Measurements from ENCODE around the gene KLHL30. TPM values are rescaled to one million over a fixed set of nuclear protein-coding genes. Genes with fewer than 3 reads are reported as not detected.

KLHL30 gene
- total RNA-seq, 1 donor from 2014 or later = 0.71 TPM

DNA sequence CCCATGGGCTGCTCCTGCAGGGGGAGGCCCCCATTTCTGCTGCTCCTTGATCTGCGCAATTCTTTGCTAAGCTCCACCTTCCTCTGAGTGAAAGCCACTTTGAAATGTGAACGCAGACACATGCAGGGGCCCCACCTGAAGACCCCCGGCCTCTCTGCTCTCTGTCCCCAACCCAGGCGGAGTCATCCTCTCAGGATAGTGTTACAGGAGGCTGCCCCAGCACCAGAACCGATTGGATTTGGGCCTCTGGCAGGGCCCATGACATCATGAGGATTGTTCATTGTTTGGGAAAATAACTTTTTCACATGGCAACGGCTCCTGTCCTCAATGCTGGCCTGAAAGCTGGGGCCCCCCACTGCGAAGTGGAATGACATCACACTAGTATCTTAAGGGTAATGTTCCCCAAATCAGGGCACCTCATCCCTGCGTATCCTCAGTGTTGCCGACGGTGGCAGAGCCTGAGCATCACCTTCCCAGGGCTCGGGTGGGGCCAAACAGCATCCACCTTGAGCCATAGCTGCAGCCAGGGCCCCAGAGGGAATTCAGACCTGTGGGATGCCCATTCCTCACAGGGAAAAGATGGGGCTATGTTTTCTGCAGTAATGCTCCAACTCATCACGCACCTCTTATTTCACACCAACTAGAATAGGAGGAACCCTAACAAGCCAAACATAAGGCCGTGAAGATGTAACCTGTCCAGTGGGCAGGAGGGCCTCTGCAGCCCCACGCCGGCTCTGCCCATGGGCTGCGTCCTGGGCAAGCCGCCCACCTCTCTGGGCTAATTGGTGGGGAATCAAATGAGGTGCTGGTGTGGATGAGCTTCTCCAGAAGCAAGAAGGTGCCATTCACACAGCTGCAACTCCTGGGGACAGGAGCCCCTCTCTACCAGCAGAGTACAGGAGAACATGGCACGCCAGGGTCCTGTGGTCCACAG lies 17.6 kb downstream of the KLHL30 start:
- peak; percentile 22 for DNase-seq
- intact Hi-C loops (cut with DNase I) = no loop called here

DNA sequence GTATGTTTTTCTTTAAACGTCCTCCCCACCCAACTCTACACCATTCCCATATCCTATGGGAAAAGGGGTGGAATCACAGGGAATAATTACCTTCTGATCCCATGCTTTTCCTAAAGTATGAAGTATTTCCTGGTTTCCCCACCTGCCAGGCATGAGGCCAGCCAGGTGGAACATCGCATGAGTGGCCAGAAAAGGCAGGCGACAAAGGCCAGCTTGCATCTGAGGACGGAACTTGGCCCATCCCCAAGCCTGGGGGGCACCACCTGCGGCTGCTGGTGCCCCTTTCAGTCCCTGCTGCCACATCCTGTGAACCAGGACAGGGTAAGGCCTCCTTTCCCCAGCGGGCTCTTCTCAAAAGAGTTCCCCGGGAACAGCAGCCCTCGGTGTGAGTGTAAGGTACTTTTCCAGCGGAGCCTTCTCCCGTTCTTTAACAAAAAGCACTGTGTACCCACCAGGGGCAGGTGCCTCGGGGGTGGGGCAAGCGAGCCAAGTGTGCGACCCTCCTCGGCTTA lies 19.1 kb downstream of the KLHL30 start:
- peaks cover 35% of the 10 kb centered on the region for H3K27me3 ChIP-seq (ENCODE audit: low read depth)
- intact Hi-C loops (cut with DNase I) = no loop called here
- H3K4me1 ChIP-seq = peaks cover 11% of the 10 kb centered on the region
- ATAC-seq (no peak), DNase-seq (no peak)
- no peaks in the 10 kb centered on the region for H3K36me3 ChIP-seq
- TF ChIP-seq, protein P1, sequence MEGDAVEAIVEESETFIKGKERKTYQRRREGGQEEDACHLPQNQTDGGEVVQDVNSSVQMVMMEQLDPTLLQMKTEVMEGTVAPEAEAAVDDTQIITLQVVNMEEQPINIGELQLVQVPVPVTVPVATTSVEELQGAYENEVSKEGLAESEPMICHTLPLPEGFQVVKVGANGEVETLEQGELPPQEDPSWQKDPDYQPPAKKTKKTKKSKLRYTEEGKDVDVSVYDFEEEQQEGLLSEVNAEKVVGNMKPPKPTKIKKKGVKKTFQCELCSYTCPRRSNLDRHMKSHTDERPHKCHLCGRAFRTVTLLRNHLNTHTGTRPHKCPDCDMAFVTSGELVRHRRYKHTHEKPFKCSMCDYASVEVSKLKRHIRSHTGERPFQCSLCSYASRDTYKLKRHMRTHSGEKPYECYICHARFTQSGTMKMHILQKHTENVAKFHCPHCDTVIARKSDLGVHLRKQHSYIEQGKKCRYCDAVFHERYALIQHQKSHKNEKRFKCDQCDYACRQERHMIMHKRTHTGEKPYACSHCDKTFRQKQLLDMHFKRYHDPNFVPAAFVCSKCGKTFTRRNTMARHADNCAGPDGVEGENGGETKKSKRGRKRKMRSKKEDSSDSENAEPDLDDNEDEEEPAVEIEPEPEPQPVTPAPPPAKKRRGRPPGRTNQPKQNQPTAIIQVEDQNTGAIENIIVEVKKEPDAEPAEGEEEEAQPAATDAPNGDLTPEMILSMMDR (IDR thresholded peaks at IDR 0.05) = no peak
- no peak overlapping the region for H3K4me3 ChIP-seq
- H3K9me3 ChIP-seq = no peaks in the 10 kb centered on the region
- no peak overlapping the region for H3K27ac ChIP-seq

More for the DNA sequence above, 17.6 kb downstream of the KLHL30 start:
- no peaks in the 10 kb centered on the region for H3K36me3 ChIP-seq
- H3K4me1 ChIP-seq = peaks cover 11% of the 10 kb centered on the region
- no peak for ATAC-seq
- TF ChIP-seq, protein P1 (IDR thresholded peaks at IDR 0.05) = no peak
- peaks cover 21% of the 10 kb centered on the region for H3K27me3 ChIP-seq (ENCODE audit: low read depth)
- no peak overlapping the region for H3K4me3 ChIP-seq
- H3K9me3 ChIP-seq = no peaks in the 10 kb centered on the region
- no peak overlapping the region for H3K27ac ChIP-seq

DNA sequence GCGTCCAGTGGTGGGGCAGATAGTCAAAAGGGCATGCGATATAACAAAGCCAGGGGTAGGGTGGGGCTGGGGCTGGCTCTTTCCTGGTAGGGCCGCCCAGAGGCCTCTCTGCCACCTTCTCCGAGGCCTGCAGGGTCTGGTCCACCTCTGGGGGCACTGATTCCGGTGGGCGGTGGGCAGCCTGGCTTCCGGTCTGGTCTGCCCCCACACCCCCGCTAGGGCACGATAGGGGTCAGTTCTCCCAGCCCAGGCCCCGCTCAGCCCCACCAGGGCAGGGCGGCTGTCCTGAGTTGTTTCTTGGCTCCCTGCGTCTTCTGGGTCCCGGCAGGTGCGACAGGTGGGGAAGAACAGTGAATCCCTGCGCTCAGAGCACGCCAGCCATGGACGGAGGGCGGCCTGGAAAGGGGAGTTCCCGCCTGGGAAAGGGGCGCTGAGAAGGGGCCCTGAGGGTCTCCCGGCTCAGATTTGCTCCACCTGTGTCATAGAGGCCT lies 19.6 kb downstream of the KLHL30 start:
- TF ChIP-seq, protein P1 (IDR thresholded peaks at IDR 0.05) = no peak
- no peak overlapping the region for H3K4me3 ChIP-seq
- DNase-seq (peak; percentile 41), ATAC-seq (no peak)
- H3K9me3 ChIP-seq = no peaks in the 10 kb centered on the region
- H3K36me3 ChIP-seq = no peaks in the 10 kb centered on the region
- intact Hi-C loops (cut with DNase I) = no loop called here
- no peak overlapping the region for H3K27ac ChIP-seq
- H3K27me3 ChIP-seq (ENCODE audit: low read depth) = peaks cover 40% of the 10 kb centered on the region
- peaks cover 11% of the 10 kb centered on the region for H3K4me1 ChIP-seq

DNA sequence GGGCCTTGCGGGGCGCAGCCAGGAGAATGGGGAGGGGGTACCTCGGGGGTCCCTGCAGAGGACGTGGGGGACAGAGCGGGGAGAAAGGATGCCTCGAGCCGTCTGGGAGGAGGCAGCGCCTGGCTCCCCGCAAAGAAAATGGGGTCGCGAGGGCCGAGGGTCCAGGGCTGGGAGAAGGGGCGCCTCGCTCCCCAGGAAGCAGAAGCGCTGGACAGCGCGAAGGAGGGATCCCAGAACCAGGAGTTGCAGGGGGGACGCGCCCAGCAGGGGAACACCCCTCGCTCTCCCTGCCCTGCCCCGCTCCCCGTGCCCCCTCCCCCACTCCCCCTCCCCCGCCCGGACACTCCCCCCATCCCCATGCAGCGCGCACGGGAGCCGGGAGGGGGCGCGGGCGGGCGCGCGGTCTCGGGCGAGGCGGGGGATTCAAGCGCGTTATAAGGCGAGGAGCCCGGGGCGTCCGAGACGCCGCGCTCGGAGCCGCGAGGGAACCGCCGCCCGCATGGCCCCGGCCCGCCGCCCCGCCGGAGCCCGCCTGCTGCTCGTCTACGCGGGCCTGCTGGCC lies 20.1 kb downstream of the KLHL30 start, which contains the start of gene ERFE:
Gene ERFE, plus strand, starts transcription at position 462 of the 562 bp plus-strand sequence. Its CDS starts 38 bp downstream, at position 500.
- intact Hi-C loops (cut with DNase I) = no loop called here
- peak; percentile 42 for DNase-seq
- Histone ChIP-seq H3K36me3 (no peaks in the 10 kb centered on the region), H3K27ac (no peak within 1 kb of the TSS), H3K27me3 (ENCODE audit: low read depth) (peaks cover 45% of the 10 kb centered on the region), H3K4me3 (peak within 1 kb of the TSS; percentile 31), H3K9me3 (no peaks in the 10 kb centered on the region), H3K4me1 (peaks cover 11% of the 10 kb centered on the region)
- TF ChIP-seq, protein P1 (IDR thresholded peaks at IDR 0.05) = peak; percentile 40
- ATAC-seq = peak; percentile 43 to 68

DNA sequence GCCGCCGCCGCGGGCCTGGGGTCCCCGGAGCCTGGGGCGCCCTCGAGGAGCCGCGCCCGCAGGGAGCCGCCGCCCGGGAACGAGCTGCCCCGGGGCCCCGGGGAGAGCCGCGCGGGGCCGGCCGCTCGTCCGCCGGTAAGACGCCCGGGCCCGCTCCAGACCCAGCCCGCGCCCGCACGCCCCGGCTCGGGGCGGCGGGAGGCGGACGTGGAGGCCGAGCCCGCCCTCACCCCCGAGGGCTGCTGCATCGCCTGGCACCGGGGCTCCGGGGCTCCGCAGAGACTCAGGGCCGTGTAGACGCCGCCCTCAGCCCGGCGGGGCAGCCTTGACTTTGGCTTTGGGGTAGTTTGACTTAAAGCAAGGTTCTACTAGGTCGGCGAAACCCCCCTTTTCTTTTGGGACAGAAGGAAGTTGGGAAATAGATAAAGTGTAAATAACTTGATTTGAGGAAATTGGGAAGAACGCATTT lies 20.6 kb downstream of the KLHL30 start:
- Histone ChIP-seq H3K36me3 (no peaks in the 10 kb centered on the region), H3K4me3 (peak overlapping the region; percentile 31), H3K27ac (no peak overlapping the region), H3K27me3 (ENCODE audit: low read depth) (peaks cover 49% of the 10 kb centered on the region), H3K4me1 (peaks cover 11% of the 10 kb centered on the region), H3K9me3 (no peaks in the 10 kb centered on the region)
- TF ChIP-seq, protein P1 (IDR thresholded peaks at IDR 0.05) = no peak
- ATAC-seq = peak in 1 of 2 donors; percentile 32
- intact Hi-C loops (cut with DNase I) = no loop called here
- no peak for DNase-seq
